ENCODE data around the gene QRICH1. TPM values are rescaled to one million over a fixed set of nuclear protein-coding genes. Genes with fewer than 3 reads are reported as not detected.

Gene QRICH1
- total and polyA plus RNA-seq, 2 of the 13 experiments (the other 11 are each of a cell fraction or from before 2014, with no cell fraction given): 52.6 to 102 TPM

- TF ChIP-seq EED (CRISPR knock-in tag; IDR thresholded peaks at IDR 0.05) (peak; percentile 49; the same call in 1 of the 2 replicates), SOX6 (IDR thresholded peaks at IDR 0.05) (no peak), SOX6 (CRISPR knock-in tag; IDR thresholded peaks at IDR 0.05) (peak; percentile 65), SP140L (CRISPR knock-in tag; IDR thresholded peaks at IDR 0.05; ENCODE audit: borderline replicate concordance) (no peak), MLX (CRISPR knock-in tag; IDR thresholded peaks at IDR 0.05) (no peak), NR0B2 (CRISPR knock-in tag; IDR thresholded peaks at IDR 0.05) (peak; percentile 75), ZNF563 (CRISPR knock-in tag; IDR thresholded peaks at IDR 0.05) (peak; percentile 58; the same call in 1 of the 2 replicates), ATF6 (CRISPR knock-in tag; conservative IDR thresholded peaks at IDR 0.05) (no peak), FUBP1 (CRISPR knock-in tag; IDR thresholded peaks at IDR 0.05; ENCODE audit: borderline replicate concordance) (no peak), E2F1 (CRISPR knock-in tag; IDR thresholded peaks at IDR 0.05) (no peak), ZFP91 (CRISPR knock-in tag; IDR thresholded peaks at IDR 0.05; ENCODE audit: borderline replicate concordance) (peak; percentile 88; the same call in 1 of the 2 replicates), TCF7L2 (IDR thresholded peaks at IDR 0.05; ENCODE audit: low read depth, low read length) (no peak), ZNF547 (CRISPR knock-in tag; IDR thresholded peaks at IDR 0.05) (no peak), ZNF674 (CRISPR knock-in tag; IDR thresholded peaks at IDR 0.05; ENCODE audit: low read depth) (no peak), ATF7-NPFF (CRISPR knock-in tag; IDR thresholded peaks at IDR 0.05; ENCODE audit: low read depth) (no peak; the same call in 1 of the 2 replicates), MIXL1 (CRISPR knock-in tag; IDR thresholded peaks at IDR 0.05) (no peak), ZNF749 (CRISPR knock-in tag; IDR thresholded peaks at IDR 0.05; ENCODE audit: borderline replicate concordance) (0 out of 2 replicates have a peak, but pooled peaks have one; percentile 67)
Measured at GRCh38 chr3:49017971-49018706, 75.7 kb downstream of the QRICH1 start, which contains the start of gene DALRD3 (continued).

Measured in HepG2 (cell line).